ENCODE data around the gene HGS. TPM values are rescaled to one million over a fixed set of nuclear protein-coding genes. Genes with fewer than 3 reads are reported as not detected.

The HGS gene
- total and polyA plus RNA-seq, 2 of the 13 experiments (the other 11 are each of a cell fraction or from before 2014, with no cell fraction given), result 73.3 to 78.1 TPM

- TF ChIP-seq ZBTB38 (CRISPR knock-in tag; IDR thresholded peaks at IDR 0.05) (peak; percentile 99), GTF2F1 (IDR thresholded peaks at IDR 0.05; ENCODE audit: low read length) (no peak), JDP2 (CRISPR knock-in tag; IDR thresholded peaks at IDR 0.05; ENCODE audit: borderline replicate concordance) (no peak), POGZ (CRISPR knock-in tag; IDR thresholded peaks at IDR 0.05) (peak; percentile 38; the same call in 1 of the 2 replicates), ZMAT3 (CRISPR knock-in tag; conservative IDR thresholded peaks at IDR 0.05) (no peak), ZNF562 (CRISPR knock-in tag; IDR thresholded peaks at IDR 0.05; ENCODE audit: borderline replicate concordance) (no peak), ZBTB7A (CRISPR knock-in tag; IDR thresholded peaks at IDR 0.05) (no peak), ZNF746 (CRISPR knock-in tag; IDR thresholded peaks at IDR 0.05) (no peak), RELA (CRISPR knock-in tag; IDR thresholded peaks at IDR 0.05) (no peak), ZNF598 (CRISPR knock-in tag; IDR thresholded peaks at IDR 0.05; ENCODE audit: borderline replicate concordance) (0 out of 2 replicates have a peak, but pooled peaks have one; percentile 80), ZFY (CRISPR knock-in tag; IDR thresholded peaks at IDR 0.05) (no peak), ZNF878 (CRISPR knock-in tag; IDR thresholded peaks at IDR 0.05) (no peak), GLMP (CRISPR knock-in tag; IDR thresholded peaks at IDR 0.05; ENCODE audit: borderline replicate concordance) (no peak), ZNF550 (CRISPR knock-in tag; IDR thresholded peaks at IDR 0.05; ENCODE audit: borderline replicate concordance) (no peak), STAG1 (CRISPR knock-in tag; IDR thresholded peaks at IDR 0.05) (no peak), ZNF567 (CRISPR knock-in tag; IDR thresholded peaks at IDR 0.05; ENCODE audit: borderline replicate concordance) (no peak), ZBTB8A (CRISPR knock-in tag; IDR thresholded peaks at IDR 0.05; ENCODE audit: borderline replicate concordance, low read depth) (no peak), TBX3 (IDR thresholded peaks at IDR 0.05; ENCODE audit: borderline replicate concordance) (no peak), SP5 (CRISPR knock-in tag; IDR thresholded peaks at IDR 0.05; ENCODE audit: borderline replicate concordance, low read depth) (no peak)
- TF ChIP-seq, protein P1, sequence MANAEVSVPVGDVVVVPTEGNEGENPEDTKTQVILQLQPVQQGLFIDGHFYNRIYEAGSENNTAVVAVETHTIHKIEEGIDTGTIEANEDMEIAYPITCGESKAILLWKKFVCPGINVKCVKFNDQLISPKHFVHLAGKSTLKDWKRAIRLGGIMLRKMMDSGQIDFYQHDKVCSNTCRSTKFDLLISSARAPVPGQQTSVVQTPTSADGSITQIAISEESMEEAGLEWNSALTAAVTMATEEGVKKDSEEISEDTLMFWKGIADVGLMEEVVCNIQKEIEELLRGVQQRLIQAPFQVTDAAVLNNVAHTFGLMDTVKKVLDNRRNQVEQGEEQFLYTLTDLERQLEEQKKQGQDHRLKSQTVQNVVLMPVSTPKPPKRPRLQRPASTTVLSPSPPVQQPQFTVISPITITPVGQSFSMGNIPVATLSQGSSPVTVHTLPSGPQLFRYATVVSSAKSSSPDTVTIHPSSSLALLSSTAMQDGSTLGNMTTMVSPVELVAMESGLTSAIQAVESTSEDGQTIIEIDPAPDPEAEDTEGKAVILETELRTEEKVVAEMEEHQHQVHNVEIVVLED (CRISPR knock-in tag; IDR thresholded peaks at IDR 0.05; ENCODE audit: borderline replicate concordance), result 0 out of 2 replicates have a peak, but pooled peaks have one; percentile 26
- TF ChIP-seq, protein P2, sequence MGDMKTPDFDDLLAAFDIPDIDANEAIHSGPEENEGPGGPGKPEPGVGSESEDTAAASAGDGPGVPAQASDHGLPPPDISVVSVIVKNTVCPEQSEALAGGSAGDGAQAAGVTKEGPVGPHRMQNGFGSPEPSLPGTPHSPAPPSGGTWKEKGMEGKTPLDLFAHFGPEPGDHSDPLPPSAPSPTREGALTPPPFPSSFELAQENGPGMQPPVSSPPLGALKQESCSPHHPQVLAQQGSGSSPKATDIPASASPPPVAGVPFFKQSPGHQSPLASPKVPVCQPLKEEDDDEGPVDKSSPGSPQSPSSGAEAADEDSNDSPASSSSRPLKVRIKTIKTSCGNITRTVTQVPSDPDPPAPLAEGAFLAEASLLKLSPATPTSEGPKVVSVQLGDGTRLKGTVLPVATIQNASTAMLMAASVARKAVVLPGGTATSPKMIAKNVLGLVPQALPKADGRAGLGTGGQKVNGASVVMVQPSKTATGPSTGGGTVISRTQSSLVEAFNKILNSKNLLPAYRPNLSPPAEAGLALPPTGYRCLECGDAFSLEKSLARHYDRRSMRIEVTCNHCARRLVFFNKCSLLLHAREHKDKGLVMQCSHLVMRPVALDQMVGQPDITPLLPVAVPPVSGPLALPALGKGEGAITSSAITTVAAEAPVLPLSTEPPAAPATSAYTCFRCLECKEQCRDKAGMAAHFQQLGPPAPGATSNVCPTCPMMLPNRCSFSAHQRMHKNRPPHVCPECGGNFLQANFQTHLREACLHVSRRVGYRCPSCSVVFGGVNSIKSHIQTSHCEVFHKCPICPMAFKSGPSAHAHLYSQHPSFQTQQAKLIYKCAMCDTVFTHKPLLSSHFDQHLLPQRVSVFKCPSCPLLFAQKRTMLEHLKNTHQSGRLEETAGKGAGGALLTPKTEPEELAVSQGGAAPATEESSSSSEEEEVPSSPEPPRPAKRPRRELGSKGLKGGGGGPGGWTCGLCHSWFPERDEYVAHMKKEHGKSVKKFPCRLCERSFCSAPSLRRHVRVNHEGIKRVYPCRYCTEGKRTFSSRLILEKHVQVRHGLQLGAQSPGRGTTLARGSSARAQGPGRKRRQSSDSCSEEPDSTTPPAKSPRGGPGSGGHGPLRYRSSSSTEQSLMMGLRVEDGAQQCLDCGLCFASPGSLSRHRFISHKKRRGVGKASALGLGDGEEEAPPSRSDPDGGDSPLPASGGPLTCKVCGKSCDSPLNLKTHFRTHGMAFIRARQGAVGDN (CRISPR knock-in tag; IDR thresholded peaks at IDR 0.05), result peak; percentile 64
- TF ChIP-seq, protein P3, sequence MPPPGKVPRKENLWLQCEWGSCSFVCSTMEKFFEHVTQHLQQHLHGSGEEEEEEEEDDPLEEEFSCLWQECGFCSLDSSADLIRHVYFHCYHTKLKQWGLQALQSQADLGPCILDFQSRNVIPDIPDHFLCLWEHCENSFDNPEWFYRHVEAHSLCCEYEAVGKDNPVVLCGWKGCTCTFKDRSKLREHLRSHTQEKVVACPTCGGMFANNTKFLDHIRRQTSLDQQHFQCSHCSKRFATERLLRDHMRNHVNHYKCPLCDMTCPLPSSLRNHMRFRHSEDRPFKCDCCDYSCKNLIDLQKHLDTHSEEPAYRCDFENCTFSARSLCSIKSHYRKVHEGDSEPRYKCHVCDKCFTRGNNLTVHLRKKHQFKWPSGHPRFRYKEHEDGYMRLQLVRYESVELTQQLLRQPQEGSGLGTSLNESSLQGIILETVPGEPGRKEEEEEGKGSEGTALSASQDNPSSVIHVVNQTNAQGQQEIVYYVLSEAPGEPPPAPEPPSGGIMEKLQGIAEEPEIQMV (CRISPR knock-in tag; IDR thresholded peaks at IDR 0.05; ENCODE audit: low read depth), result no peak
Observed at GRCh38 chr17:81710514-81711308, 26.9 kb downstream of the HGS start (continued).
